A673 (cell line): ENCODE data around the gene ARHGAP26. TPM values are rescaled to one million over a fixed set of nuclear protein-coding genes. Genes with fewer than 3 reads are reported as not detected.

Experiments used
- BruUV-seq: library from RNA; stranded (reverse); fragments of 400-500 nt; replicated peaks from 2 replicates; lab custom pipeline; 2021; lab: Mats Ljungman, UMichigan
- CTCF ChIA-PET: fragments of 300-600 bp; sonication (Branson Sonifier 250); formaldehyde crosslinking; loops from one replicate; lab custom pipeline; 2022; ENCODE audit warnings: antibody characterized with exemption; lab: Charles Lee
- POLR2A ChIA-PET: fragments of 300-600 bp; sonication (Branson Sonifier 250); formaldehyde crosslinking; loops from one replicate; lab custom pipeline; 2022; ENCODE audit warnings: antibody characterized with exemption; ENCODE audit not compliant: low non-redundant PET; lab: Charles Lee
- DNase-seq: peaks from one replicate; pipeline ENCODE4 v3.0.0-alpha.2; 2015; ENCODE audit warnings: low spot score
- H3K27ac ChIP-seq: fragments of 200-600 bp; sonication (generic); 2 replicates; pipeline ENCODE4 v1.5.1; 2016; ENCODE audit warnings: mixed run types, low read depth, mild to moderate bottlenecking, mixed read lengths, antibody characterized with exemption, low read length; ENCODE audit not compliant: poor library complexity, severe bottlenecking
- H3K27me3 ChIP-seq: fragments of 200-600 bp; sonication (generic); replicated peaks from 2 replicates; pipeline ENCODE4 v1.6.1; 2017; ENCODE audit warnings: mixed run types, low read depth, mild to moderate bottlenecking, mixed read lengths, antibody characterized with exemption, low read length; ENCODE audit not compliant: insufficient read depth, poor library complexity
- H3K36me3 ChIP-seq: fragments of 200-600 bp; sonication (generic); 2 replicates; pipeline ENCODE4 v1.6.1; 2016; ENCODE audit warnings: mixed run types, mild to moderate bottlenecking, mixed read lengths, antibody characterized with exemption, low read length; ENCODE audit not compliant: insufficient read depth, poor library complexity, severe bottlenecking
- H3K4me1 ChIP-seq: fragments of 200-600 bp; sonication (generic); 2 replicates; pipeline ENCODE4 v1.6.1; 2017; ENCODE audit warnings: mixed run types, mild to moderate bottlenecking, mixed read lengths, antibody characterized with exemption, low read length; ENCODE audit not compliant: insufficient read depth, poor library complexity, severe bottlenecking
- H3K4me3 ChIP-seq: fragments of 200-600 bp; sonication (generic); 2 replicates; pipeline ENCODE4 v1.5.1; 2016; ENCODE audit warnings: low read depth, mixed run types, mild to moderate bottlenecking, mixed read lengths, low read length; ENCODE audit not compliant: poor library complexity, severe bottlenecking
- H3K9me3 ChIP-seq: fragments of 200-600 bp; sonication (generic); 2 replicates; pipeline ENCODE4 v1.6.1; 2016; ENCODE audit warnings: mixed run types, low read depth, mild to moderate bottlenecking, mixed read lengths, antibody characterized with exemption, low read length; ENCODE audit not compliant: poor library complexity, severe bottlenecking
- CTCF ChIP-seq: fragments of 300-800, 200-600 bp; sonication (generic); conservative IDR thresholded peaks from 2 replicates; pipeline ENCODE4 v1.5.1; 2017; ENCODE audit warnings: low read depth, mild to moderate bottlenecking, antibody characterized with exemption, low read length, moderate library complexity, mixed read lengths
- EZH2 ChIP-seq: fragments of 200-600 bp; sonication (generic); IDR thresholded peaks from 2 replicates; pipeline ENCODE4 v1.6.1; 2017; ENCODE audit warnings: borderline replicate concordance, low read depth, mild to moderate bottlenecking, mixed read lengths, antibody characterized with exemption, low read length; ENCODE audit not compliant: poor library complexity, severe bottlenecking
- intact Hi-C: fragments of 100-400 bp; cut with micrococcal nuclease; formaldehyde crosslinking; loops from one replicate; pipeline ENCODE4 v1.10.0; 2022; ENCODE audit not compliant: unreplicated experiment
- total RNA-seq: library from RNA; stranded (reverse); gene quantifications from 2 replicates; pipeline ENCODE4 v1.2.3, GENCODE V29; 2021

ARHGAP26 gene
- total RNA-seq, 1 experiment from 2014 or later: 25.5 TPM

- CTCF ChIA-PET: no interaction called here
- no peak overlapping the region for H3K27ac ChIP-seq
- H3K36me3 ChIP-seq: no peaks in the 10 kb centered on the region
- H3K4me3 ChIP-seq: no peak overlapping the region
- POLR2A ChIA-PET: no interaction called here
- BruUV-seq: no TSS peak
- intact Hi-C loops: no loop called here
- TF ChIP-seq CTCF: no peak
- no peak for TF ChIP-seq EZH2
- no peaks in the 10 kb centered on the region for H3K27me3 ChIP-seq
- peaks cover 54% of the 10 kb centered on the region for H3K4me1 ChIP-seq
- no peaks in the 10 kb centered on the region for H3K9me3 ChIP-seq
- DNase-seq: no peak
Observed at GRCh38 chr5:143132739-143133138, 362.6 kb downstream of the ARHGAP26 start.

GRCh38 chr5:143133721-143134120, 363.5 kb downstream of the ARHGAP26 start:
- ChIA-PET POLR2A (no interaction called here), CTCF (interaction anchor here (0.5 kb wide), 1 partner anchor 20 kb away, joined by 3 read pairs; no protein-coding TSS in a partner anchor)
- intact Hi-C loops: no loop called here
- DNase-seq: no peak
- Histone ChIP-seq H3K9me3 (no peaks in the 10 kb centered on the region), H3K4me1 (peaks cover 46% of the 10 kb centered on the region), H3K27ac (no peak overlapping the region), H3K27me3 (no peaks in the 10 kb centered on the region), H3K36me3 (no peaks in the 10 kb centered on the region), H3K4me3 (no peak overlapping the region)
- no TSS peak for BruUV-seq
- TF ChIP-seq CTCF (no peak), EZH2 (no peak)

GRCh38 chr5:143134269-143134668, 364.1 kb downstream of the ARHGAP26 start:
- H3K27ac ChIP-seq: no peak overlapping the region
- BruUV-seq: no TSS peak
- H3K4me1 ChIP-seq: peaks cover 41% of the 10 kb centered on the region
- ChIA-PET CTCF (no interaction called here), POLR2A (no interaction called here)
- no peaks in the 10 kb centered on the region for H3K9me3 ChIP-seq
- no peak for TF ChIP-seq EZH2
- no peaks in the 10 kb centered on the region for H3K27me3 ChIP-seq
- H3K36me3 ChIP-seq: no peaks in the 10 kb centered on the region
- H3K4me3 ChIP-seq: no peak overlapping the region
- intact Hi-C loops: no loop called here
- DNase-seq: no peak

GRCh38 chr5:143134900-143135299, 364.7 kb downstream of the ARHGAP26 start:
- no peak for TF ChIP-seq EZH2
- no peak for TF ChIP-seq CTCF
- Histone ChIP-seq H3K36me3 (no peaks in the 10 kb centered on the region), H3K4me1 (peaks cover 35% of the 10 kb centered on the region), H3K27ac (no peak overlapping the region), H3K27me3 (no peaks in the 10 kb centered on the region), H3K4me3 (no peak overlapping the region), H3K9me3 (no peaks in the 10 kb centered on the region)
- CTCF ChIA-PET: no interaction called here
- no TSS peak for BruUV-seq
- DNase-seq: no peak
- intact Hi-C loops: no loop called here
- POLR2A ChIA-PET: no interaction called here
